ENCODE results near the gene WDFY3.
"Not testable (repeated sequence)": the region's sequence is repeated elsewhere in the genome, so short reads cannot be mapped to it uniquely, and the experiment has no call there.

Gene WDFY3

GRCh38 chr4:84814094-84814750 lies 152.3 kb downstream of the WDFY3 start:
- TF ChIP-seq ZNF70 (CRISPR knock-in tag; IDR thresholded peaks at IDR 0.05), result no peak
- no peak for TF ChIP-seq PPARA (CRISPR knock-in tag; IDR thresholded peaks at IDR 0.05; ENCODE audit: borderline replicate concordance)
- 0 out of 2 replicates have a peak, but pooled peaks have one; percentile 15 for TF ChIP-seq ISL1 (CRISPR knock-in tag; IDR thresholded peaks at IDR 0.05)
- peak; percentile 95 for ATAC-seq

- ATAC-seq, result no peak
- TF ChIP-seq, protein P1, sequence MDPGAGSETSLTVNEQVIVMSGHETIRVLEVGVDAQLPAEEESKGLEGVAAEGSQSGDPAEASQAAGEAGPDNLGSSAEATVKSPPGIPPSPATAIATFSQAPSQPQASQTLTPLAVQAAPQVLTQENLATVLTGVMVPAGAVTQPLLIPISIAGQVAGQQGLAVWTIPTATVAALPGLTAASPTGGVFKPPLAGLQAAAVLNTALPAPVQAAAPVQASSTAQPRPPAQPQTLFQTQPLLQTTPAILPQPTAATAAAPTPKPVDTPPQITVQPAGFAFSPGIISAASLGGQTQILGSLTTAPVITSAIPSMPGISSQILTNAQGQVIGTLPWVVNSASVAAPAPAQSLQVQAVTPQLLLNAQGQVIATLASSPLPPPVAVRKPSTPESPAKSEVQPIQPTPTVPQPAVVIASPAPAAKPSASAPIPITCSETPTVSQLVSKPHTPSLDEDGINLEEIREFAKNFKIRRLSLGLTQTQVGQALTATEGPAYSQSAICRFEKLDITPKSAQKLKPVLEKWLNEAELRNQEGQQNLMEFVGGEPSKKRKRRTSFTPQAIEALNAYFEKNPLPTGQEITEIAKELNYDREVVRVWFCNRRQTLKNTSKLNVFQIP (CRISPR knock-in tag; IDR thresholded peaks at IDR 0.05; ENCODE audit: borderline replicate concordance, low read depth), result no peak
- TF ChIP-seq, protein P2, sequence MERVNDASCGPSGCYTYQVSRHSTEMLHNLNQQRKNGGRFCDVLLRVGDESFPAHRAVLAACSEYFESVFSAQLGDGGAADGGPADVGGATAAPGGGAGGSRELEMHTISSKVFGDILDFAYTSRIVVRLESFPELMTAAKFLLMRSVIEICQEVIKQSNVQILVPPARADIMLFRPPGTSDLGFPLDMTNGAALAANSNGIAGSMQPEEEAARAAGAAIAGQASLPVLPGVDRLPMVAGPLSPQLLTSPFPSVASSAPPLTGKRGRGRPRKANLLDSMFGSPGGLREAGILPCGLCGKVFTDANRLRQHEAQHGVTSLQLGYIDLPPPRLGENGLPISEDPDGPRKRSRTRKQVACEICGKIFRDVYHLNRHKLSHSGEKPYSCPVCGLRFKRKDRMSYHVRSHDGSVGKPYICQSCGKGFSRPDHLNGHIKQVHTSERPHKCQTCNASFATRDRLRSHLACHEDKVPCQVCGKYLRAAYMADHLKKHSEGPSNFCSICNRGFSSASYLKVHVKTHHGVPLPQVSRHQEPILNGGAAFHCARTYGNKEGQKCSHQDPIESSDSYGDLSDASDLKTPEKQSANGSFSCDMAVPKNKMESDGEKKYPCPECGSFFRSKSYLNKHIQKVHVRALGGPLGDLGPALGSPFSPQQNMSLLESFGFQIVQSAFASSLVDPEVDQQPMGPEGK (CRISPR knock-in tag; IDR thresholded peaks at IDR 0.05; ENCODE audit: borderline replicate concordance), result no peak
- TF ChIP-seq ZFP3 (CRISPR knock-in tag; IDR thresholded peaks at IDR 0.05), result no peak
Measured at GRCh38 chr4:84809946-84810345, 156.5 kb downstream of the WDFY3 start.

- TF ChIP-seq RARB (CRISPR knock-in tag; IDR thresholded peaks at IDR 0.05), result no peak
- TF ChIP-seq, protein P3, sequence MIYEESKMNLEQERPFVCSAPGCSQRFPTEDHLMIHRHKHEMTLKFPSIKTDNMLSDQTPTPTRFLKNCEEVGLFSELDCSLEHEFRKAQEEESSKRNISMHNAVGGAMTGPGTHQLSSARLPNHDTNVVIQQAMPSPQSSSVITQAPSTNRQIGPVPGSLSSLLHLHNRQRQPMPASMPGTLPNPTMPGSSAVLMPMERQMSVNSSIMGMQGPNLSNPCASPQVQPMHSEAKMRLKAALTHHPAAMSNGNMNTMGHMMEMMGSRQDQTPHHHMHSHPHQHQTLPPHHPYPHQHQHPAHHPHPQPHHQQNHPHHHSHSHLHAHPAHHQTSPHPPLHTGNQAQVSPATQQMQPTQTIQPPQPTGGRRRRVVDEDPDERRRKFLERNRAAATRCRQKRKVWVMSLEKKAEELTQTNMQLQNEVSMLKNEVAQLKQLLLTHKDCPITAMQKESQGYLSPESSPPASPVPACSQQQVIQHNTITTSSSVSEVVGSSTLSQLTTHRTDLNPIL (CRISPR knock-in tag; IDR thresholded peaks at IDR 0.05; ENCODE audit: low read depth), result no peak
- TF ChIP-seq ARNTL (CRISPR knock-in tag; IDR thresholded peaks at IDR 0.05; ENCODE audit: borderline replicate concordance, low read depth), result no peak
- TF ChIP-seq GLIS3 (CRISPR knock-in tag; IDR thresholded peaks at IDR 0.05), result no peak
- TF ChIP-seq ZFP30 (CRISPR knock-in tag; IDR thresholded peaks at IDR 0.05), result no peak
- TF ChIP-seq ZFP3 (CRISPR knock-in tag; IDR thresholded peaks at IDR 0.05), result no peak
- TF ChIP-seq BACH2 (CRISPR knock-in tag; IDR thresholded peaks at IDR 0.05; ENCODE audit: borderline replicate concordance), result no peak
- TF ChIP-seq, protein P2 (CRISPR knock-in tag; IDR thresholded peaks at IDR 0.05; ENCODE audit: borderline replicate concordance), result no peak
- TF ChIP-seq ESRRG (CRISPR knock-in tag; IDR thresholded peaks at IDR 0.05), result no peak
- TF ChIP-seq ISL1 (CRISPR knock-in tag; IDR thresholded peaks at IDR 0.05), result no peak
- TF ChIP-seq TSHZ2 (CRISPR knock-in tag; IDR thresholded peaks at IDR 0.05), result no peak
- TF ChIP-seq OSR1 (CRISPR knock-in tag; IDR thresholded peaks at IDR 0.05), result no peak
- ATAC-seq, result no peak
Measured at GRCh38 chr4:84808332-84808731, 158.2 kb downstream of the WDFY3 start.

DNA sequence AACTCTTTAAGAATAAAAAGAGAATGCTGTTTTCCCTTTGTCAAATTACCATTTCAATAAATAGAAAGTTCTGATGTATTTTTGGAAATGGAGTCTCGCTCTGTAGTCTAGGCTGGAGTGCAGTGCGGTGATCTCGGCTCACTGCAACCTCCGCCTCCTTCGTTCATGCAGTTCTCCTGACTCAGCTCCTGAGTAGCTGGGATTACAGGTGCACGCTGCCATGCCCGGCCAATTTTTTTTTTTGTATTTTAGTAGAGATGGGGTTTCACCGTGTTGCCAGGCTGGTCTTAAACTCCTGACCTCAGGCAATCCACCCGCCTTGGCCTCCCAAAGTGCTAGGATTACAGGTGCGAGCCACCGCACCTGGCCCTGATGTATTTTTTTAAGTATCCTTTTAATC lies 159.9 kb downstream of the WDFY3 start:
- ATAC-seq, result not testable (repeated sequence)

GRCh38 chr4:84804136-84804535 lies 162.4 kb downstream of the WDFY3 start:
- TF ChIP-seq CSRNP3 (CRISPR knock-in tag; IDR thresholded peaks at IDR 0.05), result no peak
- TF ChIP-seq CSDC2 (CRISPR knock-in tag; IDR thresholded peaks at IDR 0.05), result no peak
- TF ChIP-seq RARB (CRISPR knock-in tag; IDR thresholded peaks at IDR 0.05), result no peak
- TF ChIP-seq ZC3H10 (CRISPR knock-in tag; IDR thresholded peaks at IDR 0.05), result no peak
- TF ChIP-seq ESRRG (CRISPR knock-in tag; IDR thresholded peaks at IDR 0.05), result no peak
- TF ChIP-seq ARNTL (CRISPR knock-in tag; IDR thresholded peaks at IDR 0.05; ENCODE audit: borderline replicate concordance, low read depth), result no peak
- no peak for TF ChIP-seq ISL1 (CRISPR knock-in tag; IDR thresholded peaks at IDR 0.05)
- TF ChIP-seq, protein P1 (CRISPR knock-in tag; IDR thresholded peaks at IDR 0.05; ENCODE audit: borderline replicate concordance, low read depth), result no peak
- no peak for TF ChIP-seq ZNF70 (CRISPR knock-in tag; IDR thresholded peaks at IDR 0.05)
- no peak for TF ChIP-seq TOX (CRISPR knock-in tag; IDR thresholded peaks at IDR 0.05; ENCODE audit: borderline replicate concordance)
- no peak; the same call in 2 of the 3 replicates for ATAC-seq

All from SK-N-SH treated with all-trans-retinoic acid at 6 μM for 48 hours (cell line).